Measurements from ENCODE around the gene TUBB4A.

TUBB4A gene

GRCh38 chr19:6519289-6519688 is 17.2 kb upstream of the TUBB4A start:
- no peak for TF ChIP-seq CTCF (IDR thresholded peaks at IDR 0.05)
- Mint-ChIP-seq H3K4me1 (peaks cover 31% of the 10 kb centered on the region), H3K9me3 (no peaks in the 10 kb centered on the region), H3K27me3 (ENCODE audit: low read depth, poor library complexity) (peaks cover 9% of the 10 kb centered on the region), H3K36me3 (ENCODE audit: low read depth) (no peaks in the 10 kb centered on the region), H3K27ac (no peak overlapping the region), H3K4me3 (no peak overlapping the region)
- no peak for DNase-seq

GRCh38 chr19:6518145-6518911 is 16.2 kb upstream of the TUBB4A start:
- TF ChIP-seq CTCF (IDR thresholded peaks at IDR 0.05): no peak
- Mint-ChIP-seq H3K4me1 (peaks cover 37% of the 10 kb centered on the region), H3K27ac (no peak overlapping the region), H3K9me3 (no peaks in the 10 kb centered on the region), H3K27me3 (ENCODE audit: low read depth, poor library complexity) (peaks cover 17% of the 10 kb centered on the region), H3K36me3 (ENCODE audit: low read depth) (no peaks in the 10 kb centered on the region), H3K4me3 (no peak overlapping the region)
- DNase-seq: no peak

- Mint-ChIP-seq H3K27me3 (ENCODE audit: low read depth, poor library complexity) (peaks cover 17% of the 10 kb centered on the region), H3K36me3 (ENCODE audit: low read depth) (no peaks in the 10 kb centered on the region), H3K9me3 (no peaks in the 10 kb centered on the region), H3K4me1 (peaks cover 33% of the 10 kb centered on the region), H3K4me3 (peak overlapping the region; percentile 93), H3K27ac (no peak overlapping the region)
- TF ChIP-seq CTCF (IDR thresholded peaks at IDR 0.05): peak; percentile 92
- peak; percentile 97 for DNase-seq
Measured at GRCh38 chr19:6516659-6517291, 14.7 kb upstream of the TUBB4A start.

GRCh38 chr19:6516018-6516658 is 14.0 kb upstream of the TUBB4A start:
- peak overlapping the region; percentile 93 for H3K4me3 Mint-ChIP-seq
- H3K27me3 Mint-ChIP-seq (ENCODE audit: low read depth, poor library complexity): peaks cover 17% of the 10 kb centered on the region
- no peaks in the 10 kb centered on the region for H3K36me3 Mint-ChIP-seq (ENCODE audit: low read depth)

GRCh38 chr19:6514926-6515544 is 12.9 kb upstream of the TUBB4A start:
- Mint-ChIP-seq H3K36me3 (ENCODE audit: low read depth) (no peaks in the 10 kb centered on the region), H3K4me3 (no peak overlapping the region), H3K4me1 (peaks cover 32% of the 10 kb centered on the region), H3K27ac (no peak overlapping the region), H3K27me3 (ENCODE audit: low read depth, poor library complexity) (peaks cover 17% of the 10 kb centered on the region), H3K9me3 (no peaks in the 10 kb centered on the region)
- TF ChIP-seq CTCF (IDR thresholded peaks at IDR 0.05): no peak
- DNase-seq: no peak

More at GRCh38 chr19:6516018-6516658, 14.0 kb upstream of the TUBB4A start:
- peaks cover 32% of the 10 kb centered on the region for H3K4me1 Mint-ChIP-seq
- no peaks in the 10 kb centered on the region for H3K9me3 Mint-ChIP-seq
- peak; percentile 97 for DNase-seq
- TF ChIP-seq CTCF (IDR thresholded peaks at IDR 0.05): no peak
- H3K27ac Mint-ChIP-seq: peak overlapping the region; percentile 18
